Measurements from ENCODE around the gene KLHL30.

KLHL30 gene

DNA sequence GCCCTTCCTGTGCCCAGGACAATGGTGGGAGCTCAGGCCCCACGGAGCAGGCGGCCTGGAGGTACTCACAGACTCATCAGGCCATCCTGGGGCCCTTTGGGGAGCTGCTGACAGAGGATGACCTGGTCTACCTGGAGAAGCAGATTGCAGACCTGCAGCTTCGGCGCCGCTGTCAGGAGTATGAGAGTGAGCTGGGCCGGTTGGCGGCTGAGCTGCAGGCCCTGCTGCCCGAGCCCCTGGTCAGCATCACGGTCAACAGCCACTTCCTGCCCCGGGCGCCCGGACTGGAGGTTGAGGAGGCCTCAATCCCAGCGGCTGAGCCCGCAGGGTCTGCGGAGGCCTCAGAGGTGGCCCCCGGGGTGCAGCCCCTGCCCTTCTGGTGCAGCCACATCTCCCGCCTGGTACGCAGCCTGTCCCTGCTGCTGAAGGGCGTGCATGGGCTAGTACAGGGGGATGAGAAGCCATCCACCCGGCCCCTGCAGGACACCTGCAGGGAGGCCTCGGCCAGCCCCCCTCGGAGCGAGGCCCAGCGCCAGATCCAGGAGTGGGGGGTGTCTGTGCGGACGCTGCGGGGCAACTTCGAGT is 8.3 kb upstream of the KLHL30 start:
- in situ Hi-C loops (cut with MboI; ENCODE audit: low sequenced_read_pairs), result no loop called here

- in situ Hi-C loops (cut with MboI; ENCODE audit: low sequenced_read_pairs), result no loop called here
Observed at GRCh38 chr2:238130696-238131628, 7.5 kb upstream of the KLHL30 start.

- in situ Hi-C loops (cut with MboI; ENCODE audit: low sequenced_read_pairs), result no loop called here
Observed at GRCh38 chr2:238131761-238132462, 6.6 kb upstream of the KLHL30 start.

DNA sequence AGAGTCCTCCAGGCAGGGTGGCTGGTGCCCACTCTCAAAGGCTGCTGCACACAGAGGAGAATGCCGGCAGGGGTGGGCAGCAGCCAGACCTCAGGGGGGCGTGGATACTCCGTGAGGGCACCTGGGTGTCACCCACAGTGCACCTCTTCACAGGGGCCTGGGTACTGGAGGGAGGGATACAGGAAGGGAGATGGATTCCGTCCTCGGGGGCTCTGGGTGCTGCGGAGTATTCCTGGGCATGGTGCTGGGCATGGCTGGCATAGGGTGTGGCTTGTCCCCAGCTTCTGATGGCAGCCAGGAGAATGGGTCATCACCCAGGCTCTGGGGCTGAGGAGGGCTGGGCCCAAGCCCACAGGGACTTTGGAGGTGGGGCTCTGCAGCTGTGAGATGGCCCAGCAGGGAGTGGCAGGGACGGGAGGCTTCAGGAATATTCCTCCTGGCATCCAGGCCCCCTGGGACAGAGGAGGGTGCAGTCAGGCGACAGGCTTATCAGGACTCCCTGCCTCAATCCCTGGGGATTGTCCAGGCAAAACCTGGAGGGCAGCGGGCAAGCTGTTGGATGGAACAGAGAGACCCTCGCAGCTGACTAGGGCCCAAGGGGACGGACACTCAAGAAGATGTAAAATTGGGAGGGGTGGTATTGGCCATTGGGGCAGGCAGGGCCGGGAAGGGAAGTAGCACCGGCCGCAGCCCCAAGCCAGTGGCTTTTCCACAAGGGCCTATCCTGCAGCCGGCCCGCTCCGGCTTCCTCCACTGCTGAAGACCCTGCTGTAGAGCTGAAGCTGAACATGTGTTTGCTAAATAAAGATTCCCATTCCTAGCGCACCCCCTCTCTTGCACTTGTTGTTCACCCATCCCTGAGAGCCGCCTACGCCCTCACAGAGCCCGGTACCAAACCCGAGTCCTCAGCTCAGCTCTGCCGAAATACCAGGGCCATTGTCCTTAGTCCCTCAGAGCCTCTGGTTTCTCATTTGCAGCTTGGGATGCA is 5.7 kb upstream of the KLHL30 start:
- in situ Hi-C loops (cut with MboI; ENCODE audit: low sequenced_read_pairs), result no loop called here

GRCh38 chr2:238133499-238134392 is 4.7 kb upstream of the KLHL30 start:
- in situ Hi-C loops (cut with MboI; ENCODE audit: low sequenced_read_pairs), result no loop called here

GRCh38 chr2:238134393-238134785 is 4.1 kb upstream of the KLHL30 start:
- in situ Hi-C loops (cut with MboI; ENCODE audit: low sequenced_read_pairs), result no loop called here

DNA sequence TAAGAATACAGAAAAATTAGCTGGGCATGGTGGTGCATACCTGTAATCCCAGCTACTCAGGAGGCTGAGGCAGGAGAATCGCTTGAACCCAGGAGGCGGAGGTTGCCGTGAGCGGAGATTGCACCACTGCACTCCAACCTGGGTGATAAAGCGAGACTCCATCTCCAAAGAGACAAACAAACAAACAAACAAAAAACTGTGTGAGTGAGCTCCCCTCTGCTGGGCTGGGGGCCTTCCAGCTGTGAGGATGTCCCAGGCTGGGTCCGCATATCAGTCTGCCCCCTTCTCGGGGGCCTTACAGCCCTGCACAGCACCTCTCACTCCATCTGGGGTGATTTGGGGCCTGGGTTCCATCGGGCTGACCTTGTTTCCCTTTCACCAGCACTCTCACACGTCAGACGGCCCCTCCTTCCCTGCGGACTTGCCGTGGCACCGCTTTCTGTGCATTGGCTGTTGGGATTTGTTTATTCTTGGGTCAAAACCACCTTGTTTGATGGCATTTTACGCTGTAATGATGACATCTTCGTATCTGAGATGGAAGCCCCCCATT is 2.8 kb upstream of the KLHL30 start:
- in situ Hi-C loops (cut with MboI; ENCODE audit: low sequenced_read_pairs), result no loop called here

- in situ Hi-C loops (cut with MboI; ENCODE audit: low sequenced_read_pairs), result no loop called here
Observed at GRCh38 chr2:238136820-238137537, 1.5 kb upstream of the KLHL30 start.

DNA sequence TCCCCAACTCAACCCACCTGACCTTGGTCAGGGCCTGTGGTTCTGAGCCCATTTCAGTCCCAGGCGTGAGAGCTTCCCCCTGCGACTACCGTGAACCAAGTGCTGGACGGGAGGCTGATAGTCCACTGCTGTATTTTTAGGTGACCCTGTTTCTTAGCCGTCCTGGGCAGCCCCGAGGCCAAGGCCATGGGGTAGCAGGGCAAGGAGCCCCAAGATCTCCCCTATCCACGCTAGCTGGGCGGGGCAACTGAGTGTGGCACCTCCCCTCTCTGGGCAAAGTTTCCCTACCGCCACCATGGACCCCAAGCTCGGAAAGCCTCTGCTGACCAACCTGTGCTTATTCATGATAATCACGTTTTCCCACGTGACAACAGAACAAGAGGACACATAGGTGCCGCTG is 583 bp upstream of the KLHL30 start:
- in situ Hi-C loops (cut with MboI; ENCODE audit: low sequenced_read_pairs), result no loop called here

DNA sequence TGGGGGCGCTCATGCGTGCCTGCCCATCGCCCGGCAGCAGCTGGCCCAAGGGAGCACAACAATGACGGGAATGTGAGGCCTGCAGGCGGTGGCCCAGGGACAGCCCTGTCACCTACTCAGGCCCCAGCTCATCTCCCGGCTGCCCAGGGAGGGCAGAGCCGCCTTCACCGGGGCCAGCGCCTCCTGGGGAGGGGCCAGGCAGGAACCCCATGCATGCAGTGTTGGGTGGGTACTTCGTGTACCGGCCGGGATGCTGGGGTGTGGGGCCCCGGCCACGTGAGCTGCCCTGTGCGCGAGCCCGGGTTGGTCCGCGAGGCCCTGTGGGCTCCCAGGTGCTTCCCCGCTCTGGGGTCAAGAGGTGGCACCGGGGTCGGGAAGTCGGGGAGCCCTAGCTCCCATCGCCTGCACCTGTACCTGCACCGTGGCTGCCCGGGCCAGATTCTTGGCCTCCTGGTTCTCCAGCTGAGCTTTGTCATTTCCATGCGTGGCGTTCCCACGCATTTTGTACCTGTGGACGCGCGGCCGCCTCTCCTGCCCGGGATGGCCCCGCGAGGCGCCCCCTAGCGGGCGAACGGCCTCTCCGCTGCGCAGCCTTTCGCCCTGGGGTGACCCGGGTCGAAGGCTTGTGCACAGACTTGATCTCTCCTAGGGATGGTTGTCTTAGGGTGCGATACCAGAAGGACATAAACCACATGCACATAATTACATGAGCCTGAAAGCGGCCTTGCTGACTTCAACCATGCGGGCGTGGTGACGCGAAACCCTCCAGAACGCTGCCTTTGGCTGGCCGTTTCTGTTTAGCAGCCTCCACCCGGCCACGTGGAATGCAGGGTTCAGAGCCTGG is 950 bp downstream of the KLHL30 start:
- in situ Hi-C loops (cut with MboI; ENCODE audit: low sequenced_read_pairs), result no loop called here

GRCh38 chr2:238140040-238140439 is 1.6 kb downstream of the KLHL30 start:
- in situ Hi-C loops (cut with MboI; ENCODE audit: low sequenced_read_pairs), result no loop called here

GRCh38 chr2:238140721-238141540 is 2.5 kb downstream of the KLHL30 start:
- in situ Hi-C loops (cut with MboI; ENCODE audit: low sequenced_read_pairs), result no loop called here

DNA sequence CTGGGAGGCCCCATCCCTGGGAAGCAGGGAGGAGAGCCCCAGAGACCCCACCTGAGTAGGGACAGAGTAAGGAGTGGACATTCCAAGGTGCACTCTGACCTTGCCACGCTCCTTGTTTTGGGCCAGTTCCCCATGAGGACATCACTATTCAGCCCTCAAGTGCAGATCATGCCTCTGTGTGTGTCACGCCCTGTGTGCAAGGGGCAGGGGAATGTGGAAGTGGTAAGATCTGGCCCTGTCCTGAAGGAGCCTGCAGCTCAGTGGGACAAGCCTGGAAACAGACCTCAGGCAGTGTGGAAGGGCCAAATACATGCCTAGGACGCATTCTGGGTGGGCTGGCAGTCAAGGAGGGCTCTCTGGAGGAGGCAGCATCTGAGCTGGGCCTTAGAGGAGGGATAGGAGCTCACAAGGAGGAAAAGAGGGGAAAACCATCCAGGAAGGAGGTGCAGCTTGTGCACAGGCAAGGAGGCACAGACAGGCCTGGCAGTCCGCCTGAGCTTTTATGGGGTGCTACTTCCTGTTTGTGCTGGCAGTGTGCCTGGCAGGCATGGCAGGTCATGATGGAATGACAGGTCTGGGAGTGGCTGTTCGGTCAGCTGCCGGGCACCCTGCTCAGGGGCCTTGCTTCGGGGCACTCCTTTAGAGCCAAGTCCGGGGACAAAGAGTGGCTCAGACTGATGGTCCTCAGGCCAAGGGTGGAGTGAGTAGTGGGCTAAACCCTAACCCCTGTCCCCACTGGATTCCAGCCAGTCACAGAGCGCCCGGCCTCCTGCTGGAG is 3.3 kb downstream of the KLHL30 start:
- in situ Hi-C loops (cut with MboI; ENCODE audit: low sequenced_read_pairs), result no loop called here

- in situ Hi-C loops (cut with MboI; ENCODE audit: low sequenced_read_pairs), result no loop called here
Observed at GRCh38 chr2:238142382-238143205, 4.1 kb downstream of the KLHL30 start.

- in situ Hi-C loops (cut with MboI; ENCODE audit: low sequenced_read_pairs), result no loop called here
Observed at GRCh38 chr2:238143239-238143951, 4.9 kb downstream of the KLHL30 start.
